Stimulated activated naive CD8-positive, alpha-beta T cell treated with anti-CD3 and anti-CD28 coated beads, Interleukin-15, Interleukin-2, amounts not matched to agents 100 ng/mL and 50 ng/mL, for 24 hours (primary cell): ENCODE results near the gene CAD.

Source experiments
- H3K27ac Mint-ChIP-seq: one replicate; pipeline ENCODE4 v1.8.0; 2021; ENCODE audit warnings: mild to moderate bottlenecking, mixed read lengths
- H3K27me3 Mint-ChIP-seq: one replicate; pipeline ENCODE4 v1.8.0; 2021; ENCODE audit warnings: mixed read lengths
- H3K36me3 Mint-ChIP-seq: one replicate; pipeline ENCODE4 v1.8.0; 2021; ENCODE audit warnings: low read depth, mixed read lengths
- H3K4me1 Mint-ChIP-seq: one replicate; pipeline ENCODE4 v1.8.0; 2021; ENCODE audit warnings: low read depth, mixed read lengths
- H3K4me3 Mint-ChIP-seq: one replicate; pipeline ENCODE4 v1.8.0; 2021; ENCODE audit warnings: mild to moderate bottlenecking, mixed read lengths
- H3K9me3 Mint-ChIP-seq: one replicate; pipeline ENCODE4 v1.8.0; 2021; ENCODE audit warnings: mixed read lengths

Gene CAD

DNA sequence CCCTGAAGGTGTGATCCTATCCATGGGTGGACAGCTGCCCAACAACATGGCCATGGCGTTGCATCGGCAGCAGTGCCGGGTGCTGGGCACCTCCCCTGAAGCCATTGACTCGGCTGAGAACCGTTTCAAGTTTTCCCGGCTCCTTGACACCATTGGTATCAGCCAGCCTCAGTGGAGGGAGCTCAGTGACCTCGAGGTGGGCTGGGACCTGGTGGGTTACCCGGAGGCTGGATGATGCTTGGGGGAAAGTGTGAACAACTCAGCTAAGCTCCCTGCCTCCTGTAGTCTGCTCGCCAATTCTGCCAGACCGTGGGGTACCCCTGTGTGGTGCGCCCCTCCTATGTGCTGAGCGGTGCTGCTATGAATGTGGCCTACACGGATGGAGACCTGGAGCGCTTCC lies 16.2 kb downstream of the CAD start:
- Mint-ChIP-seq H3K27ac (no peak overlapping the region), H3K4me3 (no peak overlapping the region), H3K27me3 (no peaks in the 10 kb centered on the region), H3K36me3 (peaks cover 77% of the 10 kb centered on the region), H3K9me3 (no peaks in the 10 kb centered on the region), H3K4me1 (no peaks in the 10 kb centered on the region)

DNA sequence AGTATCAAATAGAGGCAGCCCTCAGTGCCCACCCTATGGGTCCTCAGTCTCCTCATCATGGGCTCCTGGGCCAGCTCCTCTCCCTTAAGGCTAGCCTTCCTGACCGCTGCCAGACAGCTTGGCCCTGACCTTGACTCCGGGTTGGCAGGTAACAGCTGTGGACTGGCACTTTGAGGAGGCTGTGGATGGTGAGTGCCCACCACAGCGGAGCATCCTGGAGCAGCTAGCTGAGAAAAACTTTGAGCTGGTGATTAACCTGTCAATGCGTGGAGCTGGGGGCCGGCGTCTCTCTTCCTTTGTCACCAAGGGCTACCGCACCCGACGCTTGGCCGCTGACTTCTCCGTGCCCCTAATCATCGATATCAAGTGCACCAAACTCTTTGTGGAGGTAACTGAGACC lies 19.0 kb downstream of the CAD start:
- Mint-ChIP-seq H3K36me3 (peaks cover 80% of the 10 kb centered on the region), H3K4me3 (no peak overlapping the region), H3K27me3 (no peaks in the 10 kb centered on the region), H3K27ac (no peak overlapping the region), H3K4me1 (no peaks in the 10 kb centered on the region), H3K9me3 (no peaks in the 10 kb centered on the region)

DNA sequence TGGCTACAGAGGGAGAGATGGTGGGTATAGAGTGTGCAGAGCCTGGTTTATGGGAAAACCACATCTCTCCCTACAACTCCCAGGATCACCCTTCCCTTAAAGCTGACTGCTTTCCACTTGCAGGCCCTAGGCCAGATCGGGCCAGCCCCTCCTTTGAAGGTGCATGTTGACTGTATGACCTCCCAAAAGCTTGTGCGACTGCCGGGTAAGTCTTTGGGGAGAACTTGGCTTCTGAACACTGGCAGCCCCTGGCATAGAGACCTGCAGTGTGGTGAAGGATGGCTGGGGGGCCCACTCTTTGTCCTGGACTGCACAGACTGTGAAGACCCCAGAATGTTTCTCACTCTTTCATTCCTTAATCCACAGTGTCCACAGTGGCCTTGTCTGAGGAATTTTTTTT lies 19.5 kb downstream of the CAD start:
- Mint-ChIP-seq H3K4me1 (no peaks in the 10 kb centered on the region), H3K27me3 (no peaks in the 10 kb centered on the region), H3K9me3 (no peaks in the 10 kb centered on the region), H3K4me3 (no peak overlapping the region), H3K36me3 (peaks cover 80% of the 10 kb centered on the region), H3K27ac (no peak overlapping the region)

DNA sequence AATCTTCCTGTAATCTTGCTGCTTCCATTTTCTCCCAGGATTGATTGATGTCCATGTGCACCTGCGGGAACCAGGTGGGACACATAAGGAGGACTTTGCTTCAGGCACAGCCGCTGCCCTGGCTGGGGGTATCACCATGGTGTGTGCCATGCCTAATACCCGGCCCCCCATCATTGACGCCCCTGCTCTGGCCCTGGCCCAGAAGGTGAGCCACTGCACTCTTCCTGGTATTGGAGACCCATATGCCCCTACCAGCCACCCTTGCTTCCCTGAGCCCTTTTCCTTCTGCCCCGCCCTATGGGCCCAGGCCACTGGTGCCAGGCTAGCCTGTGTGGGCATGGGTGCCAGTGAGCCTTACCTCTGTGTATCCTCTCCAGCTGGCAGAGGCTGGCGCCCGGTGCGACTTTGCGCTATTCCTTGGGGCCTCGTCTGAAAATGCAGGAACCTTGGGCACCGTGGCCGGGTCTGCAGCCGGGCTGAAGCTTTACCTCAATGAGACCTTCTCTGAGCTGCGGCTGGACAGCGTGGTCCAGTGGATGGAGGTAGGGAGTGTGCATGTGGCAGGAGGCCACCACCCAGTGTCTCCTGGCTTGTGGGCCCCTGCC lies 20.3 kb downstream of the CAD start:
- H3K4me1 Mint-ChIP-seq, result no peaks in the 10 kb centered on the region
- no peak overlapping the region for H3K4me3 Mint-ChIP-seq
- H3K27me3 Mint-ChIP-seq, result no peaks in the 10 kb centered on the region
- H3K36me3 Mint-ChIP-seq, result peaks cover 79% of the 10 kb centered on the region
- H3K9me3 Mint-ChIP-seq, result no peaks in the 10 kb centered on the region
- no peak overlapping the region for H3K27ac Mint-ChIP-seq

DNA sequence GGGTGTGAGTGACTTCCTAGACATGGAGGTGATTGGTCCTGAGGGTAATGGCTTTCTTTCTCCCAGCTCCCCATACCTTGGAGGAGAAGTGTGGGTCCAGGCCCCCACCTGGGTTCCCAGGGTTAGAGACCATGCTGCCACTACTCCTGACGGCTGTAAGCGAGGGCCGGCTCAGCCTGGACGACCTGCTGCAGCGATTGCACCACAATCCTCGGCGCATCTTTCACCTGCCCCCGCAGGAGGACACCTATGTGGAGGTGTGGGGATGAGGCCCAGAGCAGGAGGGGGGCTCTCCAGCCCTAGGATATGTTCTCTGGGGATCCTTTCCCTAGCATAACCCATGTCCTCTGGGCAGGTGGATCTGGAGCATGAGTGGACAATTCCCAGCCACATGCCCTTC lies 21.8 kb downstream of the CAD start:
- peaks cover 75% of the 10 kb centered on the region for H3K36me3 Mint-ChIP-seq
- H3K27ac Mint-ChIP-seq, result no peak overlapping the region

DNA sequence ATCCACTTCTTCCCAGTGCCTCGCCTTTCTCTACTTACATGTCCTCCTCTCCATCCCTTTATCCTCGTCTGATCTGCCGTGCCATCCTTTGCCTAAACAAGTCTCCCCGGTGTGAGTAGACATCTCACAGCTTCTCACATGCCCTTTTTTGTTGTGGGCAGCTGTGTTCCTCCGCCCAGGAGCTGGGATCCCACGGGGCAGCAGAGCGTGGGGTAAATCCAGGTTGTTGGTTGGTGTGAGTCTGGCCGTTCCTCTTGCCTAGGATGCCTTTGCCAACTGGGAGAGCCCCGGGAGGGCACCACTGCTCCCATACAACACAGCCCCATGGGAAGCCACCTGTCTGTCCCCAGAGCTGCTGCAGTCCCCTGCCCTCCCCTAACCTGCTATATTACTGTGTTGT lies 23.2 kb downstream of the CAD start:
- Mint-ChIP-seq H3K27me3 (no peaks in the 10 kb centered on the region), H3K36me3 (peaks cover 70% of the 10 kb centered on the region), H3K4me3 (no peak overlapping the region), H3K4me1 (no peaks in the 10 kb centered on the region), H3K9me3 (no peaks in the 10 kb centered on the region), H3K27ac (no peak overlapping the region)

More for the DNA sequence above, 21.8 kb downstream of the CAD start:
- Mint-ChIP-seq H3K4me1 (no peaks in the 10 kb centered on the region), H3K27me3 (no peaks in the 10 kb centered on the region), H3K9me3 (no peaks in the 10 kb centered on the region), H3K4me3 (no peak overlapping the region)

DNA sequence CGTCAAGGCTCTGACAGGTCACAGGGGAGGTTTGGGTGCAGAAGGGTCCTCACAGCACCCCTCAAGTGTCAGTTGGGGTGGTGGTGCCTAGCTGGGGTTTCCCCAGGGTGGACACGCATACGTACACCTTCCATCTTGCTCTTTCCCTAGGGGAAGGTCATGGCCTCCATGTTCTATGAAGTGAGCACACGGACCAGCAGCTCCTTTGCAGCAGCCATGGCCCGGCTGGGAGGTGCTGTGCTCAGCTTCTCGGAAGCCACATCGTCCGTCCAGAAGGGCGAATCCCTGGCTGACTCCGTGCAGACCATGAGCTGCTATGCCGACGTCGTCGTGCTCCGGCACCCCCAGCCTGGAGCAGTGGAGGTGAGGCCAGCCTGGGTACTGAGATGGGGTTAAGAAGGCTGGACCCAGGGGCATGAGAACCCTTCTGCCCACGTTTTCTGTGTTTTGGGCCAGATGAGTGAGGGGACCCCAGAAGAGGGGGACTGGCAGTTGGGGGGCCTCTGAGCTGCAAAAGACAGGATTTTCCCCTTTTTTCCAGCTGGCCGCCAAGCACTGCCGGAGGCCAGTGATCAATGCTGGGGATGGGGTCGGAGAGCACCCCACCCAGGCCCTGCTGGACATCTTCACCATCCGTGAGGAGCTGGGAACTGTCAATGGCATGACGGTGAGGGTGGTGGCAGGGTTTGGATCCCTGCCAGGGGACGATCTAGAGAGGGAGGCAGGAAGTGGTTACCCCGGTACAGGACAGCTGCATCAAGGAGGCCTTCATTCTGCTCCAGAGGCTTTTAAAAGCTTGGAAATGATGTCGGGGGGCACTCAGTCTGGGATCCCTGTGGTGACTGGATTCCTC lies 24.8 kb downstream of the CAD start:
- Mint-ChIP-seq H3K27ac (no peak overlapping the region), H3K4me1 (no peaks in the 10 kb centered on the region), H3K9me3 (no peaks in the 10 kb centered on the region), H3K4me3 (no peak overlapping the region), H3K36me3 (peaks cover 59% of the 10 kb centered on the region), H3K27me3 (no peaks in the 10 kb centered on the region)

DNA sequence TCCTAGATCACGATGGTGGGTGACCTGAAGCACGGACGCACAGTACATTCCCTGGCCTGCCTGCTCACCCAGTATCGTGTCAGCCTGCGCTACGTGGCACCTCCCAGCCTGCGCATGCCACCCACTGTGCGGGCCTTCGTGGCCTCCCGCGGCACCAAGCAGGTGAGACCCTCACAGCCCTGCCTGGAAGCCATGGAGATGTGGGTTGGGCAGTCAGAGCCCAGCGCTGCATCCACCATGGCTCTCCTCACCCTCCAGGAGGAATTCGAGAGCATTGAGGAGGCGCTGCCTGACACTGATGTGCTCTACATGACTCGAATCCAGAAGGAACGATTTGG lies 25.4 kb downstream of the CAD start:
- Mint-ChIP-seq H3K27ac (no peak overlapping the region), H3K4me3 (no peak overlapping the region), H3K36me3 (peaks cover 53% of the 10 kb centered on the region), H3K27me3 (no peaks in the 10 kb centered on the region), H3K4me1 (no peaks in the 10 kb centered on the region), H3K9me3 (no peaks in the 10 kb centered on the region)

DNA sequence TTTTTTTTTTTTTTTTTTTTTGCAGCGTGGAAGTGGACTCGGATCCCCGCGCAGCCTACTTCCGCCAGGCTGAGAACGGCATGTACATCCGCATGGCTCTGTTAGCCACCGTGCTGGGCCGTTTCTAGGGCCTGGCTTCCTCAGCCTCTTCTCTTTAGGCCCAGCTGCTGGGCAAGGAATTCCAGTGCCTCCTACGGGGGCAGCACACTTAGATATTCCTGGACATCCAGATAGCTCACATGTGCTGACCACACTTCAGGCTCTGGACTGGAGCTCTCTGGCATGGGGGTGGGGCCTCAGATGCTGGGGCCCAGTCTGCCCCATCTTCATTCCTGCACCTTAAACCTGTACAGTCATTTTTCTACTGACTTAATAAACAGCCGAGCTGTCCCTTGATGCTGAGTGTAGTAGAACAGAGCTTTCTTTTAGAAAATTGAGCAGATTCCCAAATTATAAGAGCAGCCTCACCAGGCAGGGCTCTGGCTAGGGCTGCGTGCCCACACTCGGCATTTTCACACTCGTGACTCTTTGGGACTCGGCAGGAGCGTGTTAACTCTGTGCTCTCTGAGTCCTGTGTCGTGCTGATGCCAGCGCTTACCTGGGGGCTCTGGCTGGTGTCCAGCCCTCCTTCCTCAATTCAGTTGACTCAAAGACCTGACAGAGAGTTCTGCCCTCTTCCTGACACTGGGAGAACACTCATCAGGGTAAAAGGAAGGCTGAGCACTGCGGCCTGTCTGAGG lies 26.4 kb downstream of the CAD start:
- no peaks in the 10 kb centered on the region for H3K27me3 Mint-ChIP-seq
- H3K4me3 Mint-ChIP-seq, result no peak overlapping the region
- H3K36me3 Mint-ChIP-seq, result peaks cover 45% of the 10 kb centered on the region
- no peak overlapping the region for H3K27ac Mint-ChIP-seq
- no peaks in the 10 kb centered on the region for H3K9me3 Mint-ChIP-seq
- no peaks in the 10 kb centered on the region for H3K4me1 Mint-ChIP-seq

DNA sequence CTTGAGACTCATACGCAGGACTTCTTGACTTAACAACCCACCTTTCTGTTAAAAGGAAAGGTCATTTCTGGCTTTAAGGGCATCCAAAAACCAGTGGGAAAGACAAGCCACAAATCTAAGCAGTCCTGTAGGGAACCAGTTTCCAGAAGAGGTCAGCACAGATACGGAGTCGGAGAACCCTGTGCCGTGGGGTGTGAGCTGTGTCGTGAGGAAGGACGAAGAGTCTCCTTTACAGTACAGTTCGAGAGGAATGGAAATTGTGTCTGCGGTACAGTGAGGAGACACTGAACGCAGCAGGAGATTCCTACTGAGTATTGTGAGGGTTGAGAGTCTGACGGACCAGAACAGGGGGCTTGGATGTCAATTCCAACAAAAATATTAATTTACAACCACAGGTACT lies 27.9 kb downstream of the CAD start:
- H3K9me3 Mint-ChIP-seq, result no peaks in the 10 kb centered on the region
- H3K4me3 Mint-ChIP-seq, result no peak overlapping the region
- H3K36me3 Mint-ChIP-seq, result peaks cover 35% of the 10 kb centered on the region
- H3K27me3 Mint-ChIP-seq, result no peaks in the 10 kb centered on the region
- H3K27ac Mint-ChIP-seq, result no peak overlapping the region
- H3K4me1 Mint-ChIP-seq, result no peaks in the 10 kb centered on the region

DNA sequence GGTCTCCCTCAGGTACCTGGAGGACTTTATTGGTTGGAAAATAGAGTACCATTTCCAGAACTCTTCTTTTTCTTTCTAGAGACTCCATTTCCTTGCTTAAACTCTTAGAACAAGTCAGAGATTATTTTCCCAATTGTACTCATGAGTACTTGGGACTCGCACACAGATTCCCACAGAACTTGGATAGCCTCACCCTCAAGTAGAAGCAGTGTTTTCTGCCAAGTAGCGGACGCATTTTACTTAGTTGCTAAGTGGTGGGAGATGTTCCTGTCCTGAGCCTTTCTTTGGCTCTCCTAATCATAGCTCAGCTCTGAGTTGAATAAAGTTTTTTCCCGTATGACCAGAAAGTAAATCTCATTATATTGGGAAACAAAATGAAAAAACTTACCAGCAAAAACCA lies 28.5 kb downstream of the CAD start:
- Mint-ChIP-seq H3K36me3 (peaks cover 30% of the 10 kb centered on the region), H3K9me3 (no peaks in the 10 kb centered on the region)

DNA sequence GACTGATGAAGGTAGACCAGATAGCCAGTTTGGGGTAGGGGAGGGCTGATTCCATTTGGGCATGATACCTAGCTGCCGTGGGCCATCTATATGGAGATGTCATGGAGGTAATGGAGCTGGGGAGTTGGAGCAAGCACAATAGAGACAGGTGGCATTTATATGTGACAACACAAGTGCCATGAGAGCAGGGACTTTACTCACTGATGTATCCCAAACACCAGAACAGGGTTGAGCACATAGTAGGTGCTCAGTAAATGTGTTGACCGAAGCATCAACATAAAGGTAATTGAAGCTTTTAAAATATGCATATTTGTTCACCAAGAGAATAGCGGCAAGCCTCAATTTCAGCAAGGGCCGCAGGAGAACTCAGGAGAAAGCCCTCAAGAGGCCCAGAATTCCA lies 30.7 kb downstream of the CAD start:
- H3K36me3 Mint-ChIP-seq, result peaks cover 11% of the 10 kb centered on the region
- no peak overlapping the region for H3K27ac Mint-ChIP-seq
- H3K4me1 Mint-ChIP-seq, result no peaks in the 10 kb centered on the region
- no peaks in the 10 kb centered on the region for H3K27me3 Mint-ChIP-seq
- H3K9me3 Mint-ChIP-seq, result no peaks in the 10 kb centered on the region
- H3K4me3 Mint-ChIP-seq, result no peak overlapping the region

More for the DNA sequence above, 28.5 kb downstream of the CAD start:
- H3K4me1 Mint-ChIP-seq, result no peaks in the 10 kb centered on the region
- no peak overlapping the region for H3K27ac Mint-ChIP-seq
- H3K27me3 Mint-ChIP-seq, result no peaks in the 10 kb centered on the region
- no peak overlapping the region for H3K4me3 Mint-ChIP-seq

DNA sequence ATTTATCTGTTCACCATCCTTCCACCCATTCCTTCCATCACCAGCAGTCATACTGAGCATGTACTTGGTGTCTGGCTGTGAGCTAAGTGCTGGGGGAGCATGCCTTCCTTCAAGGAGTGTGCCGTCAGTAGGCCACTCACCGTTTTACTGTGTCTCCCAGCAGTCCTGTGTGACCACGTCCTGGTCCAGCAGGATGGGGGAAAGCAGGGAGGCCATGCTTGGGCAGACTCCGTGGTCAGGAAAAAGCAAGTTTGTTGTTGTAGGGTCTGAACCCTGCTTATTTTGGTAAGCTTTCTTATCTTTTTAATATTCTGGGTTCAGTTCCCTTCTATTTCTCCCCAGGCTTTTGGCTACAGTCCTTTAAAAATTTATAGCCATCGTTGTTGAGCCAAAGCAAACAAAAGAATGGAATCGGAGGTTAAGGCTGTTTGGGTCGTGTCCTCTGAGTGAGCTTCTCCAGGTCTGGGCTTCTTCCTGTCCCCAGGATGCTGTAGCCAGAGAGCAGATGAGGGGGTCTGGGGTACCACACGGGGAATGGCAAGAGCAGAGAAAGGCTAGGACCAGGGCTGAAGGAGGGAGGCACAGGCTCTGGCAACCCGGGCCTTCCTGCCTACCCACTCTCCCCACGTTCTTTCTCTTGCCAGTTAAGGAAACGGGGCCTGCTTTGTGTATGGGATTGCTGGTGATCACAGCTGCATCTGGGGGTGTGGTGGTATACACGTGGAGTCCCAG lies 32.2 kb downstream of the CAD start:
- H3K4me3 Mint-ChIP-seq, result no peak overlapping the region
- H3K27me3 Mint-ChIP-seq, result no peaks in the 10 kb centered on the region
- H3K9me3 Mint-ChIP-seq, result no peaks in the 10 kb centered on the region
- peaks cover 1% of the 10 kb centered on the region for H3K36me3 Mint-ChIP-seq
- no peak overlapping the region for H3K27ac Mint-ChIP-seq
- no peaks in the 10 kb centered on the region for H3K4me1 Mint-ChIP-seq

DNA sequence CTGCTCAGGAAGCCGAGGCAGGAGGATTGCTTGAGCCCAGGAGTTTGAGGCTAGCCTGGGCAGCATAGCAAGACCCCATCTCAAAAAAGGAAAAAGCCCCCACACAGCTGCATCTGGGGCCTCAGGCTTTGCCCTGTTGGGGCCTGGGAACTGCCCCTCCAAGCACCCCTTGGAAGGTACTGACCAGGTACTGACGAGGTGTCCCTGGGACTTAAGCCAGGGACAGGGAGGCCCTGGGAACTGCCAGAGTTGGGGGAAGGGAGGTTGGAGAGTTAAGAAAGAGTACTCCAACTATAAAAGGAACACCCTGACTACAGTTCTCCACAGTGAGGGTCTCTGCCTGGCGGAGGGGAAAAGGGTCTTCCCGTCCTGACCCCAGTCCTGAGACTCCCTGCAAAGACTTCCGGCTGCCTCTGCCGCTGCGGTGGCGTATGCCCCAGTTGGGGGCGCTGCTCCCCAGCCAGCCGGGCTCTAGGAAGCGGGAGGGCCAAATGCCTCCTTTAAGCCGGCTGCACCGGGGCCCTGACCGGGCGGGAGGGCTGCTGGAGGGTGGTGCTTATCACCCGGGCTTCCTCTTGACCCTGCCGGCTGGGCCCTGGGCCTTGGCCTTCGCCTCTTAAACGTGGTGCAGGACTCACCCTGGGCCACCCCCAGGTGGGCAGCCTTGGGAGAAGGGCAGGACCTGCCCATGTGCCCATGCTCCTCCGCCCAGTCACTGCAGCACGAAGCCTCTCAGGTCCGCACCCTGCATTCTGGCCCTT lies 32.9 kb downstream of the CAD start:
- H3K27ac Mint-ChIP-seq, result no peak overlapping the region
- no peak overlapping the region for H3K4me3 Mint-ChIP-seq
- H3K27me3 Mint-ChIP-seq, result peaks cover 7% of the 10 kb centered on the region
- no peaks in the 10 kb centered on the region for H3K4me1 Mint-ChIP-seq
- H3K9me3 Mint-ChIP-seq, result no peaks in the 10 kb centered on the region
- no peaks in the 10 kb centered on the region for H3K36me3 Mint-ChIP-seq
